GM10266 (cell line): Measurements from ENCODE around the gene FADD.

Experiments used
- DNase-seq: peaks from one replicate; pipeline ENCODE4 v3.0.0; 2012; ENCODE audit errors: extremely low spot score
- CTCF ChIP-seq: IDR thresholded peaks from 2 replicates; pipeline ENCODE4 v1.5.1; 2012; ENCODE audit warnings: mild to moderate bottlenecking, low read depth; ENCODE audit not compliant: control insufficient read depth, insufficient read depth; ENCODE audit errors: missing control alignments

Gene FADD

GRCh38 chr11:70187771-70188170, 15.3 kb upstream of the FADD start:
- TF ChIP-seq CTCF: no peak
- DNase-seq: no peak

GRCh38 chr11:70189622-70190021, 13.5 kb upstream of the FADD start:
- TF ChIP-seq CTCF: no peak
- DNase-seq: no peak

- DNase-seq: peak; percentile 79
- TF ChIP-seq CTCF: peak; percentile 90
These were observed 11.5 kb upstream of the FADD start for GRCh38 chr11:70191495-70192140.

GRCh38 chr11:70192666-70193410, 10.3 kb upstream of the FADD start:
- no peak for DNase-seq
- TF ChIP-seq CTCF: no peak

GRCh38 chr11:70193411-70194292, 9.4 kb upstream of the FADD start:
- TF ChIP-seq CTCF: no peak

GRCh38 chr11:70194792-70195791, 8.0 kb upstream of the FADD start:
- DNase-seq: no peak
- no peak for TF ChIP-seq CTCF

More at GRCh38 chr11:70193411-70194292, 9.4 kb upstream of the FADD start:
- DNase-seq: no peak
